H9 (cell line): ENCODE measurements around the gene YBEY. TPM values are rescaled to one million over a fixed set of nuclear protein-coding genes. Genes with fewer than 3 reads are reported as not detected.

Source experiments
- DNase-seq: peaks from one replicate; pipeline ENCODE4 v3.0.0-alpha.2; 2017
- H2AFZ ChIP-seq: one replicate; pipeline ENCODE4 v1.6.1; 2013; ENCODE audit warnings: mild to moderate bottlenecking, low read length, control low read depth, moderate library complexity
- H2AK5ac ChIP-seq: 2 replicates; pipeline ENCODE4 v1.6.1; 2013; ENCODE audit warnings: low read length, control low read depth, mixed read lengths; ENCODE audit not compliant: insufficient read length
- H2BK120ac ChIP-seq: one replicate; pipeline ENCODE4 v1.6.1; 2013; ENCODE audit warnings: low read depth, mild to moderate bottlenecking, low read length, control low read depth, inconsistent platforms; ENCODE audit not compliant: poor library complexity, severe bottlenecking
- H2BK12ac ChIP-seq: 2 replicates; pipeline ENCODE4 v1.6.1; 2013; ENCODE audit warnings: low read length, control low read depth, mixed read lengths, low read depth; ENCODE audit not compliant: insufficient read length
- H2BK15ac ChIP-seq: 2 replicates; pipeline ENCODE4 v1.6.1; 2013; ENCODE audit warnings: low read depth, low read length, control low read depth
- H2BK20ac ChIP-seq: one replicate; pipeline ENCODE4 v1.6.1; 2013; ENCODE audit warnings: low read depth, mild to moderate bottlenecking, low read length, control low read depth, inconsistent platforms; ENCODE audit not compliant: poor library complexity, severe bottlenecking
- H2BK5ac ChIP-seq: 2 replicates; pipeline ENCODE4 v1.6.1; 2013; ENCODE audit warnings: low read length, control low read depth, mixed read lengths; ENCODE audit not compliant: insufficient read length
- H3K14ac ChIP-seq: 2 replicates; pipeline ENCODE4 v1.6.1; 2013; ENCODE audit warnings: low read length, control low read depth; ENCODE audit not compliant: insufficient read depth
- H3K18ac ChIP-seq: 2 replicates; pipeline ENCODE4 v1.6.1; 2013; ENCODE audit warnings: low read depth, mild to moderate bottlenecking, mixed read lengths, low read length, control low read depth; ENCODE audit not compliant: insufficient read length
- H3K23ac ChIP-seq: 2 replicates; pipeline ENCODE4 v1.6.1; 2013; ENCODE audit warnings: low read length, control low read depth, mixed read lengths, low read depth; ENCODE audit not compliant: insufficient read length
- H3K23me2 ChIP-seq: 2 replicates; pipeline ENCODE4 v1.6.1; 2013; ENCODE audit warnings: low read depth, mild to moderate bottlenecking, mixed read lengths, low read length, control low read depth; ENCODE audit not compliant: insufficient read length, poor library complexity, severe bottlenecking
- H3K27ac ChIP-seq: 2 replicates; pipeline ENCODE4 v1.5.1; 2013; ENCODE audit warnings: low read length, control low read depth, mixed read lengths, low read depth; ENCODE audit not compliant: insufficient read length
- H3K27me3 ChIP-seq: 2 replicates; pipeline ENCODE4 v1.6.1; 2013; ENCODE audit warnings: low read length, control low read depth, inconsistent platforms; ENCODE audit not compliant: insufficient read depth
- H3K4ac ChIP-seq: 2 replicates; pipeline ENCODE4 v1.6.1; 2013; ENCODE audit warnings: low read depth, mild to moderate bottlenecking, control low read depth, inconsistent platforms, low read length, moderate library complexity
- H3K4me1 ChIP-seq: 2 replicates; pipeline ENCODE4 v1.6.1; 2013; ENCODE audit warnings: low read length, control low read depth, inconsistent platforms; ENCODE audit not compliant: insufficient read depth
- H3K4me2 ChIP-seq: 2 replicates; pipeline ENCODE4 v1.6.1; 2013; ENCODE audit warnings: low read length, control low read depth, mixed read lengths; ENCODE audit not compliant: insufficient read length, insufficient read depth
- H3K56ac ChIP-seq: 2 replicates; pipeline ENCODE4 v1.6.1; 2013; ENCODE audit warnings: low read depth, mild to moderate bottlenecking, mixed read lengths, low read length, control low read depth; ENCODE audit not compliant: insufficient read length
- H3K79me1 ChIP-seq: 2 replicates; pipeline ENCODE4 v1.6.1; 2013; ENCODE audit warnings: low read depth, mild to moderate bottlenecking, moderate library complexity, low read length, control low read depth, inconsistent platforms; ENCODE audit not compliant: insufficient read depth, poor library complexity, severe bottlenecking
- H3K79me2 ChIP-seq: 2 replicates; pipeline ENCODE4 v1.6.1; 2013; ENCODE audit warnings: low read length, control low read depth, inconsistent platforms; ENCODE audit not compliant: insufficient read depth
- H3K9ac ChIP-seq: 2 replicates; pipeline ENCODE4 v1.6.1; 2013; ENCODE audit warnings: low read length, control low read depth, mixed read lengths; ENCODE audit not compliant: insufficient read length; ENCODE audit errors: extremely low read depth
- H3K9me3 ChIP-seq: one replicate; pipeline ENCODE4 v1.6.1; 2013; ENCODE audit warnings: low read depth, low read length, inconsistent platforms; ENCODE audit not compliant: control insufficient read depth
- H3T11ph ChIP-seq: one replicate; pipeline ENCODE4 v1.6.1; 2013; ENCODE audit warnings: mild to moderate bottlenecking, low read length, control low read depth, inconsistent platforms
- H4K20me1 ChIP-seq: one replicate; pipeline ENCODE4 v1.6.1; 2013; ENCODE audit not compliant: control insufficient read depth, insufficient read length, insufficient read depth
- H4K5ac ChIP-seq: 2 replicates; pipeline ENCODE4 v1.6.1; 2013; ENCODE audit warnings: low read depth, mild to moderate bottlenecking, mixed read lengths, low read length, control low read depth; ENCODE audit not compliant: insufficient read length
- H4K8ac ChIP-seq: replicated peaks from 2 replicates; pipeline ENCODE4 v1.6.1; 2013; ENCODE audit warnings: low read length, control low read depth, mixed read lengths, low read depth; ENCODE audit not compliant: insufficient read length
- H4K91ac ChIP-seq: 2 replicates; pipeline ENCODE4 v1.6.1; 2013; ENCODE audit warnings: low read depth, mild to moderate bottlenecking, moderate library complexity, mixed read lengths, low read length, control low read depth; ENCODE audit not compliant: insufficient read length
- H3K27ac Mint-ChIP-seq, 3 experiments: 2 replicates in 2 of 3; 3 replicates in 1 of 3; pipeline ENCODE4 v1.8.0; 2020 to 2021; ENCODE audit warnings: mixed read lengths in 3 of 3, mild to moderate bottlenecking in 1 of 3, moderate library complexity in 1 of 3
- H3K27me3 Mint-ChIP-seq: 2 replicates; pipeline ENCODE4 v1.8.0; 2021; ENCODE audit warnings: low read depth, mild to moderate bottlenecking, moderate library complexity, mixed read lengths
- H3K36me3 Mint-ChIP-seq, 3 experiments: 2 replicates in 2 of 3; 3 replicates in 1 of 3; pipeline ENCODE4 v1.8.0; 2020 to 2021; ENCODE audit warnings: low read depth in 3 of 3, mixed read lengths in 3 of 3; ENCODE audit not compliant: insufficient read depth in 1 of 3
- H3K4me1 Mint-ChIP-seq, 2 experiments: 2 replicates each; pipeline ENCODE4 v1.8.0; 2020; ENCODE audit warnings: mixed read lengths in 2 of 2
- H3K4me3 Mint-ChIP-seq, 2 experiments: 2 replicates in 1 of 2; 3 replicates in 1 of 2; pipeline ENCODE4 v1.8.0; 2020 to 2021; ENCODE audit warnings: mild to moderate bottlenecking in 2 of 2, mixed read lengths in 2 of 2, moderate library complexity in 1 of 2
- H3K9me3 Mint-ChIP-seq, 2 experiments: 2 replicates in 1 of 2; 3 replicates in 1 of 2; pipeline ENCODE4 v1.8.0; 2020; ENCODE audit warnings: mild to moderate bottlenecking in 2 of 2, mixed read lengths in 2 of 2, moderate library complexity in 1 of 2
- CTCF ChIP-seq: fragments of 200-600 bp; sonication (generic); conservative IDR thresholded peaks from 3 replicates; pipeline ENCODE4 v1.8.0; 2021; ENCODE audit warnings: antibody characterized with exemption, mild to moderate bottlenecking
- WGBS: extraction: QIAGEN DNeasy Blood & Tissue Kit; methylation state at CpG from one replicate; pipeline ENCODE4 v1.1.7; 2013; ENCODE audit warnings: missing lambda C conversion rate, low lambda C conversion rate, mixed read lengths; ENCODE audit not compliant: insufficient read length; ENCODE audit errors: extremely low coverage; 5-methylcytosine and 5-hydroxymethylcytosine counted together
- total RNA-seq: library from RNA; stranded (reverse); gene quantifications from 2 replicates; pipeline ENCODE4 v1.2.1, GENCODE V29; 2021

YBEY gene
- total RNA-seq, 1 experiment from 2014 or later, result 26.2 TPM

- Mint-ChIP-seq H3K36me3 (peaks cover 34 to 58% (median 53%) of the 10 kb centered on the region in 3 experiments), H3K9me3 (no peaks in the 10 kb centered on the region; a peak in 2 of 5 replicates)
Measured at GRCh38 chr21:46301759-46302158, 15.6 kb downstream of the YBEY start.

More at GRCh38 chr21:46301759-46302158, 15.6 kb downstream of the YBEY start:
- H4K91ac ChIP-seq, result no peak overlapping the region
- no peak overlapping the region for H2BK12ac ChIP-seq
- no peaks in the 10 kb centered on the region for H3K27me3 Mint-ChIP-seq
- no peaks in the 10 kb centered on the region for H3K9me3 ChIP-seq
- H3K56ac ChIP-seq, result no peak overlapping the region
- H3K27ac ChIP-seq, result no peak overlapping the region
- H3K23me2 ChIP-seq, result peaks cover 6% of the 10 kb centered on the region
- H3K14ac ChIP-seq, result no peak overlapping the region
- H2AFZ ChIP-seq, result no peak overlapping the region
- no peak for TF ChIP-seq CTCF
- no peaks in the 10 kb centered on the region for H3K79me1 ChIP-seq
- no peak overlapping the region for H2BK15ac ChIP-seq
- no peak overlapping the region for H3K18ac ChIP-seq
- H3K4me3 Mint-ChIP-seq, result no peak overlapping the region
- H2AK5ac ChIP-seq, result no peak overlapping the region
- no peak overlapping the region for H2BK5ac ChIP-seq
- no peak overlapping the region for H3K4ac ChIP-seq
- no peaks in the 10 kb centered on the region for H3K27me3 ChIP-seq
- no peak overlapping the region for H3K4me2 ChIP-seq
- no peak overlapping the region for H3K9ac ChIP-seq
- H3T11ph ChIP-seq, result no peak overlapping the region
- no peak overlapping the region for H3K23ac ChIP-seq
- no peaks in the 10 kb centered on the region for H3K79me2 ChIP-seq
- H2BK120ac ChIP-seq, result no peak overlapping the region
- no peak overlapping the region for H3K27ac Mint-ChIP-seq
- H3K4me1 ChIP-seq, result no peaks in the 10 kb centered on the region
- H4K5ac ChIP-seq, result no peak overlapping the region
- H4K8ac ChIP-seq, result no peak overlapping the region
- WGBS, result no CpG with 5 or more reads among the region's 14 CpGs
- no peak overlapping the region for H2BK20ac ChIP-seq
- no peak for DNase-seq
- peaks cover 2% of the 10 kb centered on the region for H4K20me1 ChIP-seq
- H3K4me1 Mint-ChIP-seq, result peaks cover 0 to 3% of the 10 kb centered on the region in 2 experiments; a peak in 2 of 4 replicates
